GM11168 (cell line): ENCODE data around the gene AKAP1.

Experiments used
- in situ Hi-C: fragments of 300-500 bp; cut with MboI; formaldehyde crosslinking; loops from one replicate; pipeline ENCODE4 v1.12.0; 2022; ENCODE audit warnings: low sequenced_read_pairs; ENCODE audit not compliant: unreplicated experiment

Gene AKAP1

GRCh38 chr17:57073626-57074025, 11.4 kb upstream of the AKAP1 start:
- in situ Hi-C loops, result no loop called here

- in situ Hi-C loops, result no loop called here
Measured at GRCh38 chr17:57075193-57075592, 9.9 kb upstream of the AKAP1 start.

GRCh38 chr17:57075785-57076184, 9.3 kb upstream of the AKAP1 start:
- in situ Hi-C loops, result no loop called here

- in situ Hi-C loops, result no loop called here
Measured at GRCh38 chr17:57077000-57077399, 8.0 kb upstream of the AKAP1 start.

GRCh38 chr17:57078274-57078673, 6.8 kb upstream of the AKAP1 start:
- in situ Hi-C loops, result no loop called here

GRCh38 chr17:57080718-57081117, 4.3 kb upstream of the AKAP1 start:
- in situ Hi-C loops, result no loop called here

- in situ Hi-C loops, result no loop called here
Measured at GRCh38 chr17:57082441-57082840, 2.6 kb upstream of the AKAP1 start.

GRCh38 chr17:57084361-57084801, 665 bp upstream of the AKAP1 start:
- in situ Hi-C loops, result no loop called here

GRCh38 chr17:57085448-57086068, 512 bp downstream of the AKAP1 start:
- in situ Hi-C loops, result no loop called here

GRCh38 chr17:57086069-57086930, 1.3 kb downstream of the AKAP1 start:
- in situ Hi-C loops, result no loop called here

- in situ Hi-C loops, result no loop called here
Measured at GRCh38 chr17:57088298-57088697, 3.3 kb downstream of the AKAP1 start.

GRCh38 chr17:57089391-57089790, 4.3 kb downstream of the AKAP1 start:
- in situ Hi-C loops, result no loop called here

- in situ Hi-C loops, result no loop called here
Measured at GRCh38 chr17:57090560-57091185, 5.6 kb downstream of the AKAP1 start.

- in situ Hi-C loops, result no loop called here
Measured at GRCh38 chr17:57091186-57091618, 6.2 kb downstream of the AKAP1 start.

- in situ Hi-C loops, result no loop called here
Measured at GRCh38 chr17:57092171-57092570, 7.1 kb downstream of the AKAP1 start.

GRCh38 chr17:57092779-57093178, 7.7 kb downstream of the AKAP1 start:
- in situ Hi-C loops, result no loop called here

GRCh38 chr17:57096472-57097202, 11.6 kb downstream of the AKAP1 start:
- in situ Hi-C loops, result no loop called here

GRCh38 chr17:57097832-57098421, 12.9 kb downstream of the AKAP1 start:
- in situ Hi-C loops, result no loop called here

- in situ Hi-C loops, result no loop called here
Measured at GRCh38 chr17:57099165-57099564, 14.1 kb downstream of the AKAP1 start.

GRCh38 chr17:57102122-57102521, 17.1 kb downstream of the AKAP1 start:
- in situ Hi-C loops, result no loop called here
